Aorta (tissue), 5 donors: ENCODE measurements around the gene DNMT3L. TPM values are rescaled to one million over a fixed set of nuclear protein-coding genes. Genes with fewer than 3 reads are reported as not detected.
"Not testable (repeated sequence)": the region's sequence is repeated elsewhere in the genome, so short reads cannot be mapped to it uniquely, and the experiment has no call there.

Experiments used
- ATAC-seq: fragments of 200-7000 bp; cut with Tn5 transposase; one replicate; pipeline ENCODE4 v1.9.1; 2022; ENCODE audit warnings: moderate library complexity; ENCODE audit not compliant: low FRiP score
- DNase-seq, 2 donors: peaks; one replicate each; pipeline ENCODE4 v3.0.0-alpha.2; 2020
- H3K27ac ChIP-seq, 2 donors: one replicate each; pipeline ENCODE4 v1.5.1; 2013; ENCODE audit warnings: low read length in 2 of 2, mild to moderate bottlenecking in 2 of 2, moderate library complexity in 2 of 2, control low read depth in 1 of 2, inconsistent platforms in 1 of 2, low read depth in 1 of 2
- H3K27me3 ChIP-seq, 2 donors: one replicate each; pipeline ENCODE4 v1.6.1; 2013; ENCODE audit warnings: control low read depth in 1 of 2, low read length in 1 of 2, mild to moderate bottlenecking in 1 of 2, moderate library complexity in 1 of 2; ENCODE audit not compliant: insufficient read depth in 2 of 2, control insufficient read depth in 1 of 2
- H3K36me3 ChIP-seq, 2 donors: one replicate each; pipeline ENCODE4 v1.6.1; 2013; ENCODE audit warnings: control low read depth in 1 of 2, low read length in 1 of 2, mild to moderate bottlenecking in 1 of 2; ENCODE audit not compliant: insufficient read depth in 2 of 2, control insufficient read depth in 1 of 2
- H3K4me1 ChIP-seq, 2 donors: one replicate each; pipeline ENCODE4 v1.6.1; 2013; ENCODE audit warnings: low read length in 2 of 2, control low read depth in 1 of 2, mild to moderate bottlenecking in 1 of 2, moderate library complexity in 1 of 2; ENCODE audit not compliant: insufficient read depth in 2 of 2, control insufficient read depth in 1 of 2
- H3K4me3 ChIP-seq, 2 donors: one replicate each; pipeline ENCODE4 v1.5.1; 2013; ENCODE audit warnings: low read length in 2 of 2, control low read depth in 1 of 2, mild to moderate bottlenecking in 1 of 2
- H3K9me3 ChIP-seq: one replicate; pipeline ENCODE4 v1.6.1; 2013; ENCODE audit warnings: mild to moderate bottlenecking, low read length; ENCODE audit not compliant: control insufficient read depth
- whole genome bisulfite sequencing, 2 donors: extraction: QIAGEN DNeasy Blood & Tissue Kit; methylation state at CpG; one replicate each; pipeline ENCODE4 v1.1.7; 2013; 5-methylcytosine and 5-hydroxymethylcytosine counted together
- intact Hi-C, 2 donors: fragments of 100-400 bp; cut with DNase I; formaldehyde crosslinking; loops; one replicate each; pipeline versions ENCODE4 v1.14.2 to v1.15.0; 2022
- polyA plus RNA-seq, 2 donors: library from polyadenylated mRNA; stranded (reverse); fragments of 200-250 nt; gene quantifications; one replicate each; pipeline ENCODE4 v1.2.3, GENCODE V29; 2013
- total RNA-seq, 2 donors: library from RNA; stranded (reverse); fragmentation: NEBNext Ultra II Directional; extraction: Animal tissue kit (Norgen Biotek cat#: 25700); gene quantifications; one replicate each; pipeline ENCODE4 v1.2.1, GENCODE V29; 2021
- donor health status: healthy with polysubstance abuse.
- donor health status: Bipolar disorder and iron deficiency.
- donor health status: DM: no; HTN: no; CAD: no.
- donor health status: DM: no; HTN: no; CAD: no.
- donor health status: DM: yes; HTN: yes; CAD: no.

DNMT3L gene
- total and polyA plus RNA-seq, 4 donors: not detected

GRCh38 chr21:44260791-44261631 lies 686 bp downstream of the DNMT3L start:
- WGBS, 2 donors: 83 to 86% methylated on average over 19 of the region's 19 CpGs
- peak; percentile 42 to 57 for DNase-seq
- Histone ChIP-seq H3K27me3 (no peaks in the 10 kb centered on the region), H3K9me3 (peaks cover 2% of the 10 kb centered on the region), H3K4me3 (no peak overlapping the region), H3K36me3 (no peaks in the 10 kb centered on the region), H3K4me1 (no peaks in the 10 kb centered on the region), H3K27ac (no peak overlapping the region)
- intact Hi-C loops: no loop called here
- no peak for ATAC-seq

GRCh38 chr21:44260066-44260465 lies 1.6 kb downstream of the DNMT3L start:
- Histone ChIP-seq H3K27ac (no peak overlapping the region), H3K36me3 (no peaks in the 10 kb centered on the region), H3K4me3 (no peak overlapping the region), H3K4me1 (no peaks in the 10 kb centered on the region), H3K9me3 (peaks cover 2% of the 10 kb centered on the region), H3K27me3 (no peaks in the 10 kb centered on the region)
- ATAC-seq: no peak
- intact Hi-C loops: no loop called here
- DNase-seq: no peak
- WGBS, 2 donors: 34 to 49% methylated on average over 4 of the region's 4 CpGs

- H3K9me3 ChIP-seq: peaks cover 2% of the 10 kb centered on the region
- no peaks in the 10 kb centered on the region for H3K27me3 ChIP-seq
- 84 to 85% methylated on average over 22 of the region's 22 CpGs for WGBS, 2 donors
- intact Hi-C loops: no loop called here
- no peak overlapping the region for H3K4me3 ChIP-seq
- H3K36me3 ChIP-seq: no peaks in the 10 kb centered on the region
- H3K4me1 ChIP-seq: no peaks in the 10 kb centered on the region
- ATAC-seq (no peak), DNase-seq (peak in 1 of 2 donors; percentile 59)
- no peak overlapping the region for H3K27ac ChIP-seq
Measured at GRCh38 chr21:44259082-44259705, 2.5 kb downstream of the DNMT3L start.

- H3K27me3 ChIP-seq: no peaks in the 10 kb centered on the region
Measured at GRCh38 chr21:44258056-44258725, 3.5 kb downstream of the DNMT3L start.

GRCh38 chr21:44255511-44255981 lies 6.2 kb downstream of the DNMT3L start:
- Histone ChIP-seq H3K27me3 (no peaks in the 10 kb centered on the region), H3K27ac (no peak overlapping the region), H3K4me3 (no peak overlapping the region), H3K36me3 (no peaks in the 10 kb centered on the region), H3K4me1 (no peaks in the 10 kb centered on the region), H3K9me3 (peaks cover 2% of the 10 kb centered on the region)
- intact Hi-C loops: no loop called here
- DNase-seq (peak in 1 of 2 donors; percentile 55), ATAC-seq (no peak)
- 78 to 81% methylated on average over 11 of the region's 11 CpGs for WGBS, 2 donors

More at GRCh38 chr21:44258056-44258725, 3.5 kb downstream of the DNMT3L start:
- H3K9me3 ChIP-seq: peaks cover 2% of the 10 kb centered on the region
- no peak overlapping the region for H3K27ac ChIP-seq
- no peak for ATAC-seq
- H3K36me3 ChIP-seq: no peaks in the 10 kb centered on the region
- peak in 1 of 2 donors; percentile 73 for DNase-seq
- no peaks in the 10 kb centered on the region for H3K4me1 ChIP-seq
- no peak overlapping the region for H3K4me3 ChIP-seq
- intact Hi-C loops: no loop called here
- WGBS, 2 donors: 83 to 89% methylated on average over 34 of the region's 34 CpGs

GRCh38 chr21:44253832-44254710 lies 7.6 kb downstream of the DNMT3L start:
- intact Hi-C loops: no loop called here
- 72 to 74% methylated on average over 29 of the region's 29 CpGs for WGBS, 2 donors
- H3K4me1 ChIP-seq: no peaks in the 10 kb centered on the region
- no peak overlapping the region for H3K27ac ChIP-seq
- DNase-seq (peak in 1 of 2 donors; percentile 72), ATAC-seq (no peak)
- no peaks in the 10 kb centered on the region for H3K27me3 ChIP-seq
- H3K9me3 ChIP-seq: no peaks in the 10 kb centered on the region
- no peaks in the 10 kb centered on the region for H3K36me3 ChIP-seq
- H3K4me3 ChIP-seq: no peak overlapping the region

GRCh38 chr21:44249204-44250037 lies 12.3 kb downstream of the DNMT3L start:
- WGBS, 2 donors: no CpG with 5 or more reads among the region's 33 CpGs
- ATAC-seq, H3K4me3 ChIP-seq, H3K9me3 ChIP-seq, DNase-seq, H3K4me1 ChIP-seq, H3K27me3 ChIP-seq, intact Hi-C loops, H3K27ac ChIP-seq, H3K36me3 ChIP-seq: not testable (repeated sequence)
